HG03575 (cell line): ENCODE results near the gene S100Z.
"Not testable (repeated sequence)": the region's sequence is repeated elsewhere in the genome, so short reads cannot be mapped to it uniquely, and the experiment has no call there.

Source experiments
- ATAC-seq: cut with Tn5 transposase; IDR thresholded peaks from one replicate; pipeline ENCODE4 v1.9.1; 2021; ENCODE audit not compliant: unreplicated experiment, insufficient number of reproducible peaks, low FRiP score; ENCODE audit errors: extremely low read depth

The S100Z gene

DNA sequence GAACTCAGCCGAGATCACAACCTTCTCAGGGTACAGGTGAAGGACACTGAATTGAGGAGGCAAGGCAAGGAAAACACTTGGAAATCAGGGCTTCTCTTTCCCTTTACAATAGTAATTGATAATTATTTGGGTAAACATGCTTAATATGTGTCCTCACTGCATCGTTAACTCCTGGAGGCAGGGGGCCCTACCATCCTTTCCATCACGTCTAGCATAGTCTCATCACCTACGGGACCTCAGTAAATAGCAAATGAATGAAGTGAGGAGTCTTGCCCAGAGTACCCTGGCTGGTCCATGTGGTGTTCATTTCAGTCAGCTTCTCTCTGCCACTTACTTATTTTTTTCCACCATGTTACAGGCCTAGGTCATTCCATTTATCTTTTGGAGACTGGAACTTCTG lies 28.7 kb upstream of the S100Z start:
- no peak for ATAC-seq

DNA sequence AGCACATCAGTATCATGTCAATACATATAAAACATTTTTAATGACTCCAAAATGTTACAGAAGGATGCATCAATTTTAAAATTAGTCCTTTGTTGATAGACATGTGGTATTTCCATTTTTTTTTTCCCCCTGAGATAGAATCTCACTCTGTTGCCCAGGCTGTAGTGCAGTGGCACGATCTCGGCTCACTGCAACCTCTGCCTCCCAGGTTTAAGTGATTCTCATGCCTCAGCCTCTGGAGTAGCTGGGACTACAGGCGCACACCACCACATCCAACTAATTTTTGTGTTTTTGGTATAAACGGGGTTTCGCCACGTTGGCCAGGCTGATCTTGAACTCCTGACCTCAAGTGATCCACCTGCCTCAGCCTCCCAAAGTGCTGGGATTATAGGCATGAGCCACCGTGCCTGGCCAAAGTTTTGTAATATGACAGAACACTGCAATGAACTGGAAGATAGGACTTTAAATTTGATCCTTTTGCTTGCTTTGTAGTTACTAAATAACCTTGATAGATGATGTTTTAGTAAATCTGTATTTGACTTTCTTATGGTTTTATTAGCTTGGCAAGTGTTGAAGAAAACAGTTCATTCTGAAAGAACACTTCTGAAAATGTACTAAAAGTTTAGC lies 27.6 kb upstream of the S100Z start:
- not testable (repeated sequence) for ATAC-seq

DNA sequence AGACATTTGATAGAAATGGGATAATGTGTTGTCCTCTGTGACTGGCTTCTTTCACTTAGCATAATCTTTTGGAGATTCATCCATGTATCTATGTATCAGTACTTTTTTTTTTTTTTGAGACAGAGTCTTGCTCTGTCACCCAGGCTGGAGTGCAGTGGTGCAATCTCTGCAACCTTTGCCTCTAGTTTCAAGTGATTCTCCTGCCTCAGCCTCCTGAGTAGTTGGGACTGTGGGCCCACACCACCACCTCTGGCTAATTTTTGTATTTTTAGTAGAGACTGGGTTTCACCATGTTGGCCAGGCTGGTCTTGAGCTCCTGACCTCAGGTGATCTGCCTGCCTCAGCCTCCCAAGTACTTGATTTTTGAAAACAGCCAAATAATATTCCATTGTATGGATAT lies 23.4 kb upstream of the S100Z start:
- ATAC-seq, result not testable (repeated sequence)

DNA sequence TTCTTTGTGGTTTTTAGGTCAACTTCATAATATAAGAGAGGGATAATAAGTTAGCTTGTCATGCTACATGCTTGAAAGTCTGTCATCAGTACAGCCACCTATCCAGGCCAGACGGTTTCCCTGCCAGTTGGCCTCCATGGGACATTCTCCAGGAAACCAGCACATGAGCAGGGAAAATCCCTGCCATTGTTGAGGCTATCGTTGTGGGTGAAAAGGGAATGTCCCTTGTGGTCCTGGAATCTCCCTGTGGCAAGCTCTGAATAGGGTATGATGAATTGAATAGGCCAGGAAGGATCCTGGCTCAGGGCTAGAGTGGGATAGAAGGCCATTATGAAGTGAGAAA lies 18.7 kb upstream of the S100Z start:
- ATAC-seq, result no peak

DNA sequence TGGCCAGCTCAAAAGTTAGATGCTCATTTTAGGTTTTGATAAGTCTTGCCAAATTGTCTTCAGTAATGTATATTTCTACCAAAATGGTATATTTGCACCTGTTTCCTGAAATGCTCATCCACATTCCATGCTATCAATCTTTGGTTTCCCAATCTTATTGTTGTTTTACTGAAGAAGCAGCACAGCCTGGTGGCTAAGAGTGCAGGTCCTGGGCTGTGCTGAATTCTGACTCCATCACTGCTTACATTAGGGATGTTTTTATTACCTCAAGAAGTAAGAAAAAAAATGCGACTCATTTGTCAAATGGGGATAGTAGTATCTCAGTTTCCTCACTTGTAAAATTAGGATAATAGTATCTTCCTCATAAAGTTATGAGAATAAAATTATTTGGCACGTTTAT lies 13.6 kb upstream of the S100Z start:
- ATAC-seq, result no peak

DNA sequence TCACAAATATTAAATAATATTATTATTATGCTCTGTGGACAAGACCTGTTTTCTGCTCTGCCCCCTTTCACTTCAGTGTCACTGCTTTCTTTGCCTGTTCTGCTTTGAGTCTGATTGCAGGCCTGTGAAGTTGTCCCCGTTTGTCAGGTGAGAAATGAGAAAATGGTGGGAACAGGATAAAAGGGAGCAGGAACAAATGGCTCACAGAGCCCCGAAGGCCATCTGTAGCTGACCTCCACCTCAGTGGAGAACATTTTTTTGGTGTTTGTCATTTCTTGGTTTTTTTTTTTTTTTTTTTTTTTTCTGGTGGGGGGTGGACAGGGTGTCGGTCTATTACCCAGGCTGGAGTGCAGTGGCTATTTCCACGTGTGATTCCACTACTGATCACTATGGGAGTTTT lies 13.2 kb upstream of the S100Z start:
- no peak for ATAC-seq

DNA sequence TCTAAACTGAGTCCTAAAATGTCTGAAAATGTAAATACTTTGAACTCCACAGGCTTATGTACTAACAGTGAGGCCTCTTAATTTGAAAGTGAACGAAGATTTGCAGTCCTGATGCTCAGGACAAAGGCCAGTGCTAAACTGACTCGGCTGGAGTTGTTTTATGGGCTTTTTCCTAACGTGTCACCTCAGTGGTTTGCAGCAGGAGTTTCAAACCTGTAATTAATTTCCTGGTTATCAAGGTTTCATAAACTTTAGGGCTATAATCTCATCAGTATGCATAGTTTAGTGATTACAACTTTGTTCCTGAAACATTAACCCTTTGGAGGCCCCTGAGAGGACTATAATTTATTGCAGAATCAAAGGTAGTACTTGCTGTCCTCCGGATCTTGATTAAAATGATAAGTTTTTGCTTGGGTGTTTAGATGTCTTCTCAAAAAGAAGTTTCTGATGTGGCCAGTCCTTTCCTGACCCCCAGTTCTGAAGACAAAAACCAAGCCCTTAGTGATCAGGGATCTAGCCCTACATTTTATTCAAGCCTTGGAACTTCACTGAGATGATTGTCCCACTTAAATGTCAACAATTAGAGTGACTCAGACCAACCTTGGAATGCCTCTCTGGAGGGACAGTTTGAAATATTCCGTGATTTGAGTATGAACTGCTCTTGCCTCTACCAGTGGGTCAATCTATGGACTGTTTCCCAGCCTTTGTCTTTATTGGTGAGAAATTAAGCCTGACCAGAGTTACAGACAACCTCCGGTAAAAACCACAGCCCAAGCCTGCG lies 11.1 kb upstream of the S100Z start:
- no peak for ATAC-seq

DNA sequence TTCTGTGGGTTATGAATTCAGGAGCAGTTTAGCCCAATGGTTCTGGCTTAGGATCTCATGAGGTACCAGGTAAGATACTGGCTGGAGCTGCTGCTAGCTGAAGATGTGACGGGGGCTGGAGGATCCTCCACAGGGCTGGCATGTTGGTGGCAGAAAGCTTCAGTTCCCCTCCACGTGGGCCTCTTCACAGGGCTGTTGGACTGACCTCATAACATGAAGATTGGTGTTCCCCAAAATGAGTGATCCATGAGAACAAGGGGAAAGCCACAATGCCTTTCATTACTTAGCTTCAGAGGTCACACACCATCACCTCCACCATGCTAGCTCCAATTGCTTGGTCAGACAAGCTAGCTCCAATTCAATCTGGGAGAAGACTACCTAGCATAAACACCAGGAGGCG lies 8.5 kb upstream of the S100Z start:
- ATAC-seq, result no peak

DNA sequence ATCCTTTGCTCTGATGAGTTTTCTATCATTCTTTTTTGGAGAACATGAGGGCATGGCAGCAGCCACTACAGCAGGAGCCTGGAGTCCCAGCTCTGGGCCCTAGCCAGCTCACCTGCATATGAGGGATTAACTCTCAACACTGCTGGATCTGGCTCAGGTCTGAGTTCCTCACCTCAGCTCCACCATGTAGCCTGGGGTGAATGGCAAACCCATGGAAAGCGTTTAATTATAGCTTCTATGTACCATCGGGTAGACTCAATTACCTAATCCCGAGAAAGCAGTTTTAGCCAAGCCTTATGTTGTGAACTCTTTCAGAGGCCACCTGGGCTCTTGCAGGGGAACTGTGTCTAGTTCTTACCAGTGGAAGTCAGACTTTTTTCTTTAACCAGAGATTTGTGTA lies 3.9 kb upstream of the S100Z start:
- no peak for ATAC-seq

DNA sequence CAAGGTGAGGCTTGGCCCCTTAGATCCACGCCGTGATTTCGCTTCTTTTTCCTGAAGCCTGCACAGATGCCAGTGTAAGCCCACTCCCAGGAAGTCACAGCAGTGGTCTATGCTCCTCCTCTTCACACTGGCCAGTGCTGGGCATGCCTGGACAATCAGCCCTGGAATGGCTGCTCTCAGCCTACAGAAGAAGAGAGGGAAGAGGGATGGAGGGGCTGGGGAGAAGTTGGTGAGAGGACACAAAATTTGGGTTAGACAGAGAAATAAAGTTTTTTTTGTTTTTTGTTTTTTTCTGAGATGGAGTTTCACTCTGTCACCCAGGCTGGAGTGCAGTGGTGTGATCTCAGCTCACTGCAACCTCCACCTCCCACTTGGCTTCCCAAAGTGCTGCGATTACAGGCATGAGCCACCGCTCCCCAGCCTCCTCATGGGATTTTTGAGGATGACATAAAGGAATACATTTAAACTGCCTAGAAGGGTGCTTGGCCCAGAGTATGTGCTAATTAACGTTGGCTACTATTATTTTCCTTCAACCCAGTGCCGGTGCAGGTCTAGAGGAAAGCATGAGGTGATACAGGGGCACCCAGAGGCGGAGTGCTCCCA lies 830 bp downstream of the S100Z start:
- ATAC-seq, result no peak

DNA sequence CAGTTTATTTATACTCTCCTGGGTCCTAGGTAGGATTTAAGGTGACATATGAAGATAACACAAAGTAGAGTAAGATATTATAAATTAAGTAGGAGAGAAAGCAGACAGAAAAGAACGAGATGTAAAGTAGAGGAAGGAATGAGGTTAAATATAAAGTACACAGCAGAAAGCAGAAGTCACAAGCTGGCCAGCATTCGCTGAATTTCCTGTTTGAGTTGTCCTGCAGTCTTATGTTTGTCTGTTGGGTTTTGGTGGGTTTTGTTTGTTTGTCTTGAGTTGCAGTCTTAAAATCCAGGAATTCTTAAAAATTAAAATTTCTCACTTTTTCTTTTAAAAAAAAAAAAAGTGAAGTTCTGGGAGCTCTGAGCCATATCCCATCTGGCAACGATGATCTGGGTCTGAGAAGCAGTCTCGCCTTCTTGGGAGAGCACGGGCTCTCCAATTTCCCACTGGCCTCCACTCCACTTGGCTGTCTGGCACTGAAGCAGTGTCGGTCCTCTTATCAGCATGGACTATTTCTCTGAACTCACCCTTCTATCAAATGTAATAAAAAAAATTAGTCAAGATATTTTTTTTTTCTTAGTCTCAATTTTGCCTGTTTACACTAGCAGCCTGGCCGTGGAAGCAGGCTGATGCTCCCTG lies 2.0 kb downstream of the S100Z start:
- ATAC-seq, result no peak

DNA sequence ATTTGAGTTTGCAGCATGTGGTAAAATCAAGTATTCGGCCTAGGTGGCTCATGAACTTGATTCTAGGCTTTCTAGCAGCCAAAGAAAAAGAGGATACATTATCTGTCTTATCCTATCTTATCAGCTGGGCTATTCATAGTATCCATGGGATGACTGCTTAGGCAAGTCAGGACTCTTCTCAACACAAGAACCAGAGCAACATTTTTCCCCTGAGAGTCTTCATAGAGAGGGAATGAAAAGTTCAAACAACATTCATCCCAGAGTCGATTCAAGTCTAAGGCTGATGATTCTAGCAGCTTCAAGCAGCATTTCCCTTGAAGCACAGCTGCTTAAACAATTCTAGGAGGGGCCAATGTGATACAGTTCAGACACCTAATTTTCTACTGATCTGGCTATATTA lies 3.0 kb downstream of the S100Z start:
- ATAC-seq, result no peak

DNA sequence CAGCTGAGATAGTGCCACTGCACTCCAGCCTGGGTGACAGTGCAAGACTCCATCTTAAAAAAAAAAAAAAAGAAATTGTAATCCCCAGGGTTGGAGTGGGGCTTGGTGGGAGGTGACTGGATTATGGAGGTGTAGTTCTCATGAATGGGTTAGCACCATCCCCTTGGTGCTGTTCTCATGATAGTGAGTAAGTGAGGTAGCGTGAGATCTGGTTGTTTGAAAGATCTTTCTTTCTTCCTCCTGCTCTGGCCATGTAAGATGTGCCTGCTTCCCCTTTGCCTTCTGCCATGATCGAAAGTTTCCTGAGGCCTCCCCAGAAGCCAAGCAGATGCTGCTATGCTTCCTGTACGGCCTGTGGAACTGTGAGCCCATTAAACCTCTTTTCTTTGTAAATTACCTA lies 3.9 kb downstream of the S100Z start:
- not testable (repeated sequence) for ATAC-seq

DNA sequence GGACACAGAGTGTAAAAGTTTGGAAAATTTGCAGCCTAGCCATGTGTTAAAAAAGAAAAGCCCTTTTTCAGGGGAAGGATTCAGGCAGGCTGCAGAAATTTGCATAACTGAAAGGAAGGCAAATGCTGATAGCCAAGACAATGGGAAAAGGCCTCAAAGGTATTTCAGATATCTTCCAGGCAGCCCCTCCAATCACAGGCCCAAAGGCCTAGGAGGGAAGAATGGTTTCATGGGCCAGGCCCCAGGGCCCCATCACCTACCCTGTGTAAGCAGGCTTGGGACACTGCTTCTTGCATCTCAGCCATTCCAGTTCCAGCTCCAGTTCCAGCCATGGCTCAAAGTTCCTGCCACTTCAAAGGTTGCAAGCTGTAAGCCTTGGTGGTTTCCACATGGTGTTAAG lies 4.8 kb downstream of the S100Z start:
- ATAC-seq, result no peak

DNA sequence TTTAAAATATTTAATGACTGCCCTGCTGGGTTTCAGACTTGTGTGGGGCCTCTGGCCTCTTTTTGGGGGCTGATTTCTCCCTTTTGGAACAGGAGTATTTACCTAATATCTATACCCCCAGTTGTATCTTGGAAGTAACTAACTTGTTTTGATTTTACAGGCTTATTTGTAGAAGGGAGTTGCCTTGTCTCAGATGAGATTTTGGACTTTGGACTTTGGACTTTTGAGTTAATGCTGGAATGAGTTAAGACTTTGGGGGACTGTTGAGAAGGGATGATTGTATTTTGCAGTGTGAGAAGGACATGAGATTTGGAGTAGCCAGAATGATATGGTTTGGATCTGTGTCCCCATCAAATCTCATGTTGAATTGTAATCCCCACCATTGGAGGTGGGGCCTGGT lies 5.7 kb downstream of the S100Z start:
- ATAC-seq, result not testable (repeated sequence)

DNA sequence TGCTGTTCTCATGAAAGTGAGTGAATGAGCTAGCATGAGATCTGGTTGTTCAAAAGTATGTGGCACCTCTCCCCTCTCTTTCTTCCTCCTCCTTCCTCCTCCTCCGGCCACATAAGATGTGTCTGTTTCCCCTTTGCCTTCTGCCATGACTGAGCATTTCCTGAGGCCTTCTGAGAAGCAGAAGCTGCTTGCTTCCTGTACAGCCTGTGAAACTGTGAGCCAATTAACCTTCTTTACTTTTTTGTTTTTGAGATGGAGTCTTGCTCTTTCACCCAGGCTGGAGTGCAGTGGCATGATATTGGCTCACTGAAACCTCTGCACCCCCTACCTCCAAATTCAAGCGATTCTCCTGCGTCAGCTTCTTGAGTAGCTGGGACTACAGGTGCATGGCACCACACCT lies 6.1 kb downstream of the S100Z start:
- no peak for ATAC-seq

DNA sequence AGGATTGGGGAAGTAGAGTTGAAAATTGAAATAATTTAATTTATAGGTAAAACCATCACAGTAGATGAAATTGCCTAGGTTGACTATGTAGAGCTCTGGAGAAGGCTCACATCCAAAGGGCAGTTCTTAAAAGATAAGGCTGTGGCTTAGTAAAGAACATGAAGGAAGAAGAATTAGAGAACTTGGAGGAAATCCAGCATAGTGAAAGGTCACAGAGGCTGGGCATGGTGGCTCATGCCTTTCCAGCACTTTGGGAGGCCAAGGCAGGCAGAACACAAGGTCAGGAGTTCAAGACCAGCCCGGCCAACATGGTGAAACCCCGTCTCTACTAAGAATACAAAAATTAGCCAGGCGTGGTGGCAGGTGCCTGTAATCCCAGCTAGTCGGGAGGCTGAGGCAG lies 7.0 kb downstream of the S100Z start:
- not testable (repeated sequence) for ATAC-seq

DNA sequence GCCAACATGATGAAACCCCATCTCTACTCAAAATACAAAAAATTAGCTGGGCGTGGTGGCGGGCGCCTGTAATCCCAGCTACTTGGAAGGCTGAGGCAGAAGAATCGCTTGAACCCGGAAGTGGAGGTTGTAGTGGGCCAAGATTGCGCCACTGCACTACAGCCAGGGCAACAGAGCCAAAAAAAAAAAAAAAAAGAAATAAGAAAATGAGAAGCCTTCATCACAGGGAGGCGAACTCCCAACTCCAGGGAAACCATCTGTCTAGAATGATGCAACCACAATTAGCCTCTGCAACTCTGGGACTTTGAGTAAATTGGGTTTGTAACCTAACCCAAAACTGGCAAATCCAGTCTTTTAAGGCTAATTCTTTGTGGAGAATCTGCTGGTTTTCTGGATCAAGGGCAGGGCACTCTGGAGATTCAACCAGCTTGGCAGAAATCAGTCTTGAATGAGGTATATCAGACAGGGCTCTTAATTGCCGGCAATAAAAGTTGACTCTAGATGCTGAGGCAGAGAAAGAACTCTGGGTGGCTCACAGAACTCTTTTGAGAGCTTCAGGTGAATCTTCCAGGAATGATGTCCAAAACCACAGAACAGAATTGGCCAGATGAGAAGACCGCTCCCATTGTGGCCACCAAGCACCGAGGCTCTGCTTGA lies 9.9 kb downstream of the S100Z start:
- ATAC-seq, result no peak

DNA sequence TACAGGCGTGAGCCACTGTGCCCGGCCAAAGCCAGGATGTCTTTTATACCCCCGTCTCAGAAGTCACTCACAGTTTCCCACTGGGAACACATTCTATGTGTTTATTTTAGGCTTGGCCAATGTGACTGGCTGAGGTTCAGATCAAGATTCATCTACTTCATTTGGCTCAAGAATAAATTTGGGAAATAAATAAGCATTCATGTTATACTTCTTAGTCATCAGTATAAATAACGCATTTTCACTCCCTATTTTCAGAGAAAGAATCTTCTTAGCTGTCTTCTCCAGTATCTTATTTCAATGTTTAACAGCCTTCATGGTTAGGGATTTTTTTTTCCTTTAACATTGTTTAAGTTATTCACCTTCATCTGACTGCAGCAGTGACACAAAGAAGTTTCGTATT lies 11.8 kb downstream of the S100Z start:
- no peak for ATAC-seq

DNA sequence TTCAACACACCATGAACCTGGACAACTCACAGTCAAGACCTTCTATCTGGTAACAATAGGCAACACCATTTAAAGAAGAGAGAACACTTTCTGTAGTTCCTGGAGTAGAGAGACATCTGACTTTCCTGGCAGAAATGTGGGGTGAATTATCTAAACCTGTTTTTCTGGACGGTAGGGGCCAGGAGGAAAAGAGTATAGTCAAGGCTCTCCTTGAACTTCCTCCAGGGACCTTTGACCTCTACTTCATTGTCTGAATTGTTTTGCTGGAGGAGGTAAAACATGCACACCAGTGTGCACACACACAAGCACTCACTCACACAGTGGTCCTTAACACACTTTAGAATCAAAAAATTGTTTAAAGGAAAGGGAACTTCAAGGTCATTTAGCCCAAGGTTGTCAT lies 13.2 kb downstream of the S100Z start:
- no peak for ATAC-seq
